ENCODE results near the gene LYSMD1.
"Not testable (repeated sequence)": the region's sequence is repeated elsewhere in the genome, so short reads cannot be mapped to it uniquely, and the experiment has no call there.

Gene LYSMD1

GRCh38 chr1:151192047-151192446 is 26.3 kb upstream of the LYSMD1 start:
- Histone ChIP-seq H3K4ac (ENCODE audit: low read depth, low read length) (no peak overlapping the region), H4K12ac (ENCODE audit: low read depth, low read length) (no peak overlapping the region), H4K91ac (ENCODE audit: low read depth, low read length) (no peak overlapping the region), H3K9me3 (ENCODE audit: insufficient read depth, low read depth, low read length) (no peaks in the 10 kb centered on the region), H3K14ac (ENCODE audit: low read length) (no peak overlapping the region), H3K27me3 (ENCODE audit: insufficient read depth, low read length) (no peaks in the 10 kb centered on the region), H4K8ac (ENCODE audit: low read depth, low read length) (no peak overlapping the region), H3K4me2 (ENCODE audit: low read length) (no peak overlapping the region), H3K4me1 (ENCODE audit: control insufficient read depth in 1 of 2, insufficient read depth in 2 of 2, low read length in 2 of 2) (peaks cover 5 to 9% of the 10 kb centered on the region in 2 experiments), H3K23ac (ENCODE audit: low read length) (no peak overlapping the region), H3K36me3 (ENCODE audit: control insufficient read depth in 1 of 2, insufficient read depth in 2 of 2, low read length in 2 of 2) (no peaks in the 10 kb centered on the region), H2BK120ac (ENCODE audit: insufficient read depth, low read length, poor library complexity) (no peak overlapping the region), H3K79me1 (ENCODE audit: low read length) (peaks cover 10% of the 10 kb centered on the region), H2BK5ac (ENCODE audit: low read depth, low read length, poor library complexity) (no peak overlapping the region), H3K27ac (ENCODE audit: low read depth, low read length) (no peak overlapping the region), H3K18ac (ENCODE audit: low read length) (no peak overlapping the region), H2BK12ac (ENCODE audit: low read length) (no peak overlapping the region), H2AFZ (ENCODE audit: insufficient read depth, low read length, poor library complexity) (no peak overlapping the region), H3K9ac (ENCODE audit: low read length) (no peak overlapping the region), H3K4me3 (ENCODE audit: low read depth, low read length) (no peak overlapping the region), H2AK5ac (ENCODE audit: low read length) (no peak overlapping the region), H3K79me2 (ENCODE audit: control insufficient read depth, insufficient read depth, low read length, poor library complexity) (peaks cover 8% of the 10 kb centered on the region)
- no peak for DNase-seq
- WGBS (ENCODE audit: extremely low coverage, insufficient coverage, insufficient read length), result no CpG with 5 or more reads among the region's 7 CpGs

GRCh38 chr1:151189637-151190445 is 24.1 kb upstream of the LYSMD1 start, which contains the start of gene VPS72:
Gene VPS72 (minus strand): TSS chr1:151190197. CDS start chr1:151190121, 76 bp downstream.
- H4K91ac ChIP-seq (ENCODE audit: low read depth, low read length), result peak within 1 kb of the TSS; percentile 88
- H4K12ac ChIP-seq (ENCODE audit: low read depth, low read length), result peak within 1 kb of the TSS; percentile 97
- H4K8ac ChIP-seq (ENCODE audit: low read depth, low read length), result peak within 1 kb of the TSS; percentile 97
- peaks cover 4 to 7% of the 10 kb centered on the region in 2 experiments for H3K36me3 ChIP-seq (ENCODE audit: control insufficient read depth in 1 of 2, insufficient read depth in 2 of 2, low read length in 2 of 2)
- H3K18ac ChIP-seq (ENCODE audit: low read length), result peak within 1 kb of the TSS; percentile 80
- H3K4me2 ChIP-seq (ENCODE audit: low read length), result peak within 1 kb of the TSS; percentile 54
- peak within 1 kb of the TSS; percentile 91 for H2BK120ac ChIP-seq (ENCODE audit: insufficient read depth, low read length, poor library complexity)
- WGBS (ENCODE audit: extremely low coverage, insufficient coverage, insufficient read length), result no CpG with 5 or more reads among the region's 42 CpGs
- peak within 1 kb of the TSS; percentile 77 for H3K27ac ChIP-seq (ENCODE audit: low read depth, low read length)
- peak within 1 kb of the TSS; percentile 83 for H2BK5ac ChIP-seq (ENCODE audit: low read depth, low read length, poor library complexity)
- H3K27me3 ChIP-seq (ENCODE audit: insufficient read depth, low read length), result no peaks in the 10 kb centered on the region
- no peak within 1 kb of the TSS for H2BK12ac ChIP-seq (ENCODE audit: low read length)
- peak within 1 kb of the TSS; percentile 90 for H3K4ac ChIP-seq (ENCODE audit: low read depth, low read length)
- peak within 1 kb of the TSS; percentile 79 for H3K4me3 ChIP-seq (ENCODE audit: low read depth, low read length)
- H3K9ac ChIP-seq (ENCODE audit: low read length), result peak within 1 kb of the TSS; percentile 83
- peak within 1 kb of the TSS; percentile 92 for H2AFZ ChIP-seq (ENCODE audit: insufficient read depth, low read length, poor library complexity)
- peaks cover 3 to 5% of the 10 kb centered on the region in 2 experiments for H3K4me1 ChIP-seq (ENCODE audit: control insufficient read depth in 1 of 2, insufficient read depth in 2 of 2, low read length in 2 of 2)
- no peaks in the 10 kb centered on the region for H3K9me3 ChIP-seq (ENCODE audit: insufficient read depth, low read depth, low read length)
- H3K23ac ChIP-seq (ENCODE audit: low read length), result no peak within 1 kb of the TSS
- peak within 1 kb of the TSS; percentile 80 for H3K14ac ChIP-seq (ENCODE audit: low read length)
- peaks cover 8% of the 10 kb centered on the region for H3K79me1 ChIP-seq (ENCODE audit: low read length)
- H3K79me2 ChIP-seq (ENCODE audit: control insufficient read depth, insufficient read depth, low read length, poor library complexity), result peaks cover 8% of the 10 kb centered on the region
- DNase-seq, result peak; percentile 81 to 86
- peak within 1 kb of the TSS; percentile 87 for H2AK5ac ChIP-seq (ENCODE audit: low read length)

GRCh38 chr1:151188667-151189066 is 23.0 kb upstream of the LYSMD1 start:
- not testable (repeated sequence) for H3K14ac ChIP-seq (ENCODE audit: low read length); H3K27me3 ChIP-seq (ENCODE audit: insufficient read depth, low read length); H3K23ac ChIP-seq (ENCODE audit: low read length); H2BK12ac ChIP-seq (ENCODE audit: low read length); H4K91ac ChIP-seq (ENCODE audit: low read depth, low read length); H4K12ac ChIP-seq (ENCODE audit: low read depth, low read length); H3K79me2 ChIP-seq (ENCODE audit: control insufficient read depth, insufficient read depth, low read length, poor library complexity); H3K4me1 ChIP-seq (ENCODE audit: control insufficient read depth in 1 of 2, insufficient read depth in 2 of 2, low read length in 2 of 2); H3K27ac ChIP-seq (ENCODE audit: low read depth, low read length); H2BK120ac ChIP-seq (ENCODE audit: insufficient read depth, low read length, poor library complexity); H3K9me3 ChIP-seq (ENCODE audit: insufficient read depth, low read depth, low read length); H2AFZ ChIP-seq (ENCODE audit: insufficient read depth, low read length, poor library complexity); H4K8ac ChIP-seq (ENCODE audit: low read depth, low read length); DNase-seq; H3K79me1 ChIP-seq (ENCODE audit: low read length); H3K18ac ChIP-seq (ENCODE audit: low read length); H3K9ac ChIP-seq (ENCODE audit: low read length); H2AK5ac ChIP-seq (ENCODE audit: low read length); H3K4me3 ChIP-seq (ENCODE audit: low read depth, low read length); H2BK5ac ChIP-seq (ENCODE audit: low read depth, low read length, poor library complexity)
- H3K4me2 ChIP-seq (ENCODE audit: low read length), result peak overlapping the region; percentile 54
- no CpG with 5 or more reads among the region's 8 CpGs for WGBS (ENCODE audit: extremely low coverage, insufficient coverage, insufficient read length)
- peaks cover 11 to 12% of the 10 kb centered on the region in 2 experiments for H3K36me3 ChIP-seq (ENCODE audit: control insufficient read depth in 1 of 2, insufficient read depth in 2 of 2, low read length in 2 of 2)
- peak overlapping the region; percentile 47 for H3K4ac ChIP-seq (ENCODE audit: low read depth, low read length)

- H4K91ac ChIP-seq (ENCODE audit: low read depth, low read length), result no peak overlapping the region
- no peak overlapping the region for H3K9ac ChIP-seq (ENCODE audit: low read length)
- WGBS (ENCODE audit: extremely low coverage, insufficient coverage, insufficient read length), result no CpG with 5 or more reads among the region's 1 CpG
- no peak overlapping the region for H3K27ac ChIP-seq (ENCODE audit: low read depth, low read length)
- H3K4me1 ChIP-seq (ENCODE audit: control insufficient read depth in 1 of 2, insufficient read depth in 2 of 2, low read length in 2 of 2), result peaks cover 3 to 5% of the 10 kb centered on the region in 2 experiments
- H2AK5ac ChIP-seq (ENCODE audit: low read length), result no peak overlapping the region
- H4K12ac ChIP-seq (ENCODE audit: low read depth, low read length), result no peak overlapping the region
- no peak for DNase-seq
- H2BK5ac ChIP-seq (ENCODE audit: low read depth, low read length, poor library complexity), result no peak overlapping the region
- no peak overlapping the region for H2BK12ac ChIP-seq (ENCODE audit: low read length)
- no peak overlapping the region for H3K4ac ChIP-seq (ENCODE audit: low read depth, low read length)
- H3K4me3 ChIP-seq (ENCODE audit: low read depth, low read length), result no peak overlapping the region
- peaks cover 17 to 21% of the 10 kb centered on the region in 2 experiments for H3K36me3 ChIP-seq (ENCODE audit: control insufficient read depth in 1 of 2, insufficient read depth in 2 of 2, low read length in 2 of 2)
- H3K14ac ChIP-seq (ENCODE audit: low read length), result no peak overlapping the region
- H3K18ac ChIP-seq (ENCODE audit: low read length), result no peak overlapping the region
- no peak overlapping the region for H2BK120ac ChIP-seq (ENCODE audit: insufficient read depth, low read length, poor library complexity)
- peaks cover 6% of the 10 kb centered on the region for H3K79me1 ChIP-seq (ENCODE audit: low read length)
- peaks cover 8% of the 10 kb centered on the region for H3K79me2 ChIP-seq (ENCODE audit: control insufficient read depth, insufficient read depth, low read length, poor library complexity)
- H3K9me3 ChIP-seq (ENCODE audit: insufficient read depth, low read depth, low read length), result no peaks in the 10 kb centered on the region
- no peak overlapping the region for H2AFZ ChIP-seq (ENCODE audit: insufficient read depth, low read length, poor library complexity)
- H3K23ac ChIP-seq (ENCODE audit: low read length), result no peak overlapping the region
- H3K4me2 ChIP-seq (ENCODE audit: low read length), result no peak overlapping the region
- H4K8ac ChIP-seq (ENCODE audit: low read depth, low read length), result no peak overlapping the region
- H3K27me3 ChIP-seq (ENCODE audit: insufficient read depth, low read length), result no peaks in the 10 kb centered on the region
These were observed 21.5 kb upstream of the LYSMD1 start for GRCh38 chr1:151187205-151187604.

Data from trophoblast cell (in vitro differentiated cells and primary cell).